B cell (primary cell): ENCODE results near the gene SLC15A4. TPM values are rescaled to one million over a fixed set of nuclear protein-coding genes. Genes with fewer than 3 reads are reported as not detected.

ENCODE experiments used
- ATAC-seq: fragments of 200-7000 bp; cut with Tn5 transposase; one replicate; pipeline ENCODE4 v1.10.0; 2021; ENCODE audit warnings: low read depth, mild to moderate bottlenecking, moderate number of reproducible peaks, moderate library complexity
- CTCF ChIA-PET: fragments of 350-600 bp; sonication (Branson Sonifier 250); formaldehyde crosslinking; loops from one replicate; lab custom pipeline; 2021; ENCODE audit warnings: antibody characterized with exemption, inconsistent platforms; lab: Charles Lee
- POLR2A ChIA-PET: fragments of 350-600 bp; sonication (Branson Sonifier 250); formaldehyde crosslinking; loops from one replicate; lab custom pipeline; 2021; ENCODE audit warnings: antibody characterized with exemption; lab: Charles Lee
- DNase-seq: peaks from one replicate; pipeline ENCODE4 v3.0.0; 2013
- H2AFZ ChIP-seq: 2 replicates; pipeline ENCODE4 v1.6.1; 2012; ENCODE audit warnings: mild to moderate bottlenecking, low read depth, low read length; ENCODE audit not compliant: insufficient read depth, poor library complexity, severe bottlenecking
- H3K27ac ChIP-seq, 2 donors: 1 replicate in 1 of 2; 2 replicates in 1 of 2; pipeline ENCODE4 v1.5.1; 2012 to 2013; ENCODE audit warnings: low read length in 2 of 2, mild to moderate bottlenecking in 2 of 2, moderate library complexity in 1 of 2
- H3K27me3 ChIP-seq, 4 experiments: fragments of 200-600 bp in 1 of 4; sonication (generic) in 1 of 4; replicated peaks in 1 of 4; 1 replicate in 2 of 4; 2 replicates in 2 of 4; pipeline versions ENCODE4 v1.6.1 to v1.7.0; 2013 to 2016; ENCODE audit warnings: low read length in 3 of 4, mild to moderate bottlenecking in 2 of 4, mixed read lengths in 1 of 4, moderate library complexity in 1 of 4; ENCODE audit not compliant: insufficient read depth in 4 of 4, control insufficient read depth in 3 of 4; ENCODE audit errors: control extremely low read depth in 1 of 4
- H3K36me3 ChIP-seq, 2 experiments: replicated peaks in 1 of 2; 1 replicate in 1 of 2; 2 replicates in 1 of 2; pipeline versions ENCODE4 v1.6.1 to v1.7.1; 2013; ENCODE audit warnings: low read length in 1 of 2; ENCODE audit not compliant: insufficient read depth in 2 of 2, control insufficient read depth in 1 of 2; ENCODE audit errors: control extremely low read depth in 1 of 2, extremely low read depth in 1 of 2
- H3K4me1 ChIP-seq, 2 donors: fragments of 200-600 bp in 1 of 2; sonication (generic) in 1 of 2; 1 replicate in 1 of 2; 2 replicates in 1 of 2; pipeline versions ENCODE4 v1.5.1 to v1.6.1; 2013 to 2017; ENCODE audit warnings: low read length in 2 of 2; ENCODE audit not compliant: control insufficient read depth in 2 of 2, insufficient read depth in 2 of 2
- H3K4me2 ChIP-seq: replicated peaks from 2 replicates; pipeline ENCODE3; 2012; ENCODE audit warnings: mild to moderate bottlenecking, low read depth, low read length; ENCODE audit not compliant: poor library complexity, severe bottlenecking
- H3K4me3 ChIP-seq, 5 experiments: fragments of 200-600 bp in 1 of 5; sonication (generic) in 1 of 5; 1 replicate in 3 of 5; 2 replicates in 2 of 5; pipeline versions ENCODE4 v1.5.1 to v1.7.0; 2011 to 2016; ENCODE audit warnings: low read length in 4 of 5, mild to moderate bottlenecking in 4 of 5, low read depth in 2 of 5, control low read depth in 1 of 5, moderate library complexity in 1 of 5; ENCODE audit not compliant: insufficient read depth in 1 of 5; ENCODE audit errors: control extremely low read depth in 1 of 5, extremely low read depth in 1 of 5
- H3K79me2 ChIP-seq: fragments of 200-600 bp; sonication (generic); one replicate; pipeline ENCODE4 v1.6.0; 2016; ENCODE audit warnings: low read length; ENCODE audit not compliant: control insufficient read depth, insufficient read depth
- H3K9ac ChIP-seq: fragments of 200-600 bp; sonication (generic); 2 replicates; pipeline ENCODE4 v1.6.1; 2017; ENCODE audit warnings: mild to moderate bottlenecking, low read length, moderate library complexity
- H3K9me3 ChIP-seq, 3 donors: one replicate each; pipeline versions ENCODE4 v1.6.1 to v1.7.1; 2013; ENCODE audit warnings: low read length in 2 of 3; ENCODE audit not compliant: control insufficient read depth in 2 of 3, insufficient read depth in 1 of 3; ENCODE audit errors: control extremely low read depth in 1 of 3
- H4K20me1 ChIP-seq: 2 replicates; pipeline ENCODE4 v1.6.0; 2012; ENCODE audit warnings: mild to moderate bottlenecking, low read length; ENCODE audit not compliant: insufficient read depth, control insufficient read depth, poor library complexity, severe bottlenecking
- H3K27ac Mint-ChIP-seq: one replicate; pipeline ENCODE4 v1.8.0; 2021; ENCODE audit warnings: mixed read lengths
- H3K27me3 Mint-ChIP-seq: one replicate; pipeline ENCODE4 v1.8.0; 2021; ENCODE audit warnings: mixed read lengths
- H3K4me1 Mint-ChIP-seq: one replicate; pipeline ENCODE4 v1.8.0; 2021; ENCODE audit warnings: mixed read lengths
- H3K4me3 Mint-ChIP-seq: one replicate; pipeline ENCODE4 v1.8.0; 2021; ENCODE audit warnings: mixed read lengths
- H3K9me3 Mint-ChIP-seq: one replicate; pipeline ENCODE4 v1.8.0; 2022; ENCODE audit warnings: mixed read lengths; ENCODE audit not compliant: insufficient read depth
- EZH2 ChIP-seq: IDR thresholded peaks from 2 replicates; pipeline ENCODE4 v1.6.1; 2012; ENCODE audit warnings: borderline replicate concordance, low read depth, mild to moderate bottlenecking, moderate library complexity, low read length; ENCODE audit not compliant: insufficient read depth, poor library complexity, severe bottlenecking
- WGBS: methylation state at CpG from one replicate; pipeline ENCODE4 v1.1.5; 2013; ENCODE audit warnings: missing lambda C conversion rate; ENCODE audit not compliant: insufficient coverage; 5-methylcytosine and 5-hydroxymethylcytosine counted together
- intact Hi-C: fragments of 100-400 bp; cut with micrococcal nuclease; formaldehyde crosslinking; loops from one replicate; pipeline ENCODE4 v1.10.0; 2022
- polyA plus RNA-seq: library from polyadenylated mRNA; depleted of rRNA; stranded (reverse); fragments of >200 nt; gene quantifications from 2 replicates; pipeline ENCODE4 v1.2.3, GENCODE V29; 2012
- total RNA-seq, 2 donors: library from RNA; stranded (reverse); fragments of 120-200 nt in 1 of 2; gene quantifications; 1 replicate in 1 of 2; 2 replicates in 1 of 2; pipeline versions ENCODE4 v1.2.3 to v1.2.4, GENCODE V29; 2013 to 2022
- TF ChIP-seq, protein P1 (sequence below): fragments of 200-600 bp; IDR thresholded peaks from one replicate; pipeline ENCODE4 v1.8.0; 2022; ENCODE audit warnings: antibody characterized with exemption, mild to moderate bottlenecking

SLC15A4 gene
- total and polyA plus RNA-seq, 2 donors (not counting 1 experiment from before 2014, with no cell fraction given) = 48.9 to 67.2 TPM

DNA sequence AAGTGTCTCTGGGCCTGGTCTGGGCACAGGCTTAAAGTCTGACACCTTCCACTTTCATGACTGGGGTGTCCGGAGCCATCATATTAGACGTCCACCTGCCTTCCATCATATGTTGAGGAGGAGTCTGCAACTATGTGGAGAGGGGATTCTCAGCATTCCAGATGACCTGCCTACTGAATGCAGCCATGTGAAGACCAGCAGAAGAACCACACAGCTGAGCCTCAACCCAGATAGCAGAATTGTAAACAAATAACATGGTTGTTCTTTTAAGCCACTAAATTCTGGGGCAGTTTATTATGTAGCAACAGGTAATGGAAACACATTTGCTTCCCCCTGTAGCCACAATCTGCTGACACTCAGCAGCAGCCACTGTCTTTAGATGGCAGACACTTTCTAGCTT, 4.0 kb upstream of the SLC15A4 start:
- Histone ChIP-seq H2AFZ (no peak overlapping the region), H3K4me2 (no peak overlapping the region), H3K9ac (no peak overlapping the region), H3K79me2 (peaks cover 13% of the 10 kb centered on the region), H3K9me3 (peaks cover 0 to 6% (median 0%) of the 10 kb centered on the region in 3 donors), H3K36me3 (no peaks in the 10 kb centered on the region), H3K4me1 (peaks cover 31 to 48% of the 10 kb centered on the region in 2 donors), H3K27ac (no peak overlapping the region), H3K27me3 (no peaks in the 10 kb centered on the region), H3K4me3 (no peak overlapping the region), H4K20me1 (peaks cover 7% of the 10 kb centered on the region)
- Mint-ChIP-seq H3K4me3 (no peak overlapping the region), H3K9me3 (no peaks in the 10 kb centered on the region), H3K27me3 (no peaks in the 10 kb centered on the region), H3K4me1 (peaks cover 33% of the 10 kb centered on the region), H3K27ac (peak overlapping the region; percentile 67)
- ATAC-seq = no peak
- no CpG with 5 or more reads among the region's 2 CpGs for WGBS
- intact Hi-C loops = loop anchor here (10.0 kb wide), 1 partner anchor 87 kb away; no protein-coding TSS in a partner anchor
- POLR2A ChIA-PET = interaction anchor here (0.7 kb wide), 1 partner anchor 16 kb away, joined by 8 read pairs; no protein-coding TSS in a partner anchor
- no peak for TF ChIP-seq EZH2
- TF ChIP-seq, protein P1, sequence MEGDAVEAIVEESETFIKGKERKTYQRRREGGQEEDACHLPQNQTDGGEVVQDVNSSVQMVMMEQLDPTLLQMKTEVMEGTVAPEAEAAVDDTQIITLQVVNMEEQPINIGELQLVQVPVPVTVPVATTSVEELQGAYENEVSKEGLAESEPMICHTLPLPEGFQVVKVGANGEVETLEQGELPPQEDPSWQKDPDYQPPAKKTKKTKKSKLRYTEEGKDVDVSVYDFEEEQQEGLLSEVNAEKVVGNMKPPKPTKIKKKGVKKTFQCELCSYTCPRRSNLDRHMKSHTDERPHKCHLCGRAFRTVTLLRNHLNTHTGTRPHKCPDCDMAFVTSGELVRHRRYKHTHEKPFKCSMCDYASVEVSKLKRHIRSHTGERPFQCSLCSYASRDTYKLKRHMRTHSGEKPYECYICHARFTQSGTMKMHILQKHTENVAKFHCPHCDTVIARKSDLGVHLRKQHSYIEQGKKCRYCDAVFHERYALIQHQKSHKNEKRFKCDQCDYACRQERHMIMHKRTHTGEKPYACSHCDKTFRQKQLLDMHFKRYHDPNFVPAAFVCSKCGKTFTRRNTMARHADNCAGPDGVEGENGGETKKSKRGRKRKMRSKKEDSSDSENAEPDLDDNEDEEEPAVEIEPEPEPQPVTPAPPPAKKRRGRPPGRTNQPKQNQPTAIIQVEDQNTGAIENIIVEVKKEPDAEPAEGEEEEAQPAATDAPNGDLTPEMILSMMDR = no peak
- no peak for DNase-seq
- CTCF ChIA-PET = interaction anchor here (1.2 kb wide), 1 partner anchor 29 kb away, joined by 3 read pairs; no protein-coding TSS in a partner anchor

DNA sequence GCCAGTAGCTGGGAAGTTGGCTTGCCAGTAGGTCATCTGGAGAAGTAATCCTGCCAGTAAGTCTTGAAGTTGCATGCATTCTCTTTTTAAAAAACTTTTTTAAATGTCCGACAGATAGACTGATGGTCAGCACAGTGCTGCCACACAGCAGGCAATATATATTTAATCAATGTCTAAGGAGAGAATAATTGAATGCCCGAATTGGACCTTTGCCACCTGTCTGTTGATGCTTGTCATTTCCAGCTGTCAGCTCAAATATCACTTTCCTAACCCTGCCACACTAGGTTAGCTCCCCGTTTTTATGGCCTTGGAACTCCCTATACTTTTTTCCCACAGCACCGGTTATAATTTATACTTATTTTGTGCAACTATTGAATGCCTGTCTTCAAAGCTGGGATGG, 2.1 kb upstream of the SLC15A4 start:
- peaks cover 0 to 6% (median 0%) of the 10 kb centered on the region in 3 donors for H3K9me3 ChIP-seq
- no peak overlapping the region for H3K4me3 ChIP-seq
- no peak overlapping the region for H2AFZ ChIP-seq
- Mint-ChIP-seq H3K4me3 (no peak overlapping the region), H3K27me3 (no peaks in the 10 kb centered on the region), H3K9me3 (no peaks in the 10 kb centered on the region), H3K27ac (no peak overlapping the region), H3K4me1 (peaks cover 46% of the 10 kb centered on the region)
- no peak overlapping the region for H3K9ac ChIP-seq
- POLR2A ChIA-PET = no interaction called here
- H3K27ac ChIP-seq = no peak overlapping the region
- H3K27me3 ChIP-seq = no peaks in the 10 kb centered on the region
- H3K36me3 ChIP-seq = peaks cover 0 to 3% of the 10 kb centered on the region in 2 experiments
- no peak overlapping the region for H3K4me2 ChIP-seq
- peaks cover 32% of the 10 kb centered on the region for H3K79me2 ChIP-seq
- H4K20me1 ChIP-seq = peaks cover 23% of the 10 kb centered on the region
- intact Hi-C loops = loop anchor here (10.0 kb wide), 1 partner anchor 89 kb away; no protein-coding TSS in a partner anchor
- ATAC-seq (no peak), DNase-seq (no peak)
- H3K4me1 ChIP-seq = peaks cover 44 to 59% of the 10 kb centered on the region in 2 donors
- WGBS = 100% methylated on average over 2 of the region's 4 CpGs
- CTCF ChIA-PET = no interaction called here
- TF ChIP-seq, protein P1 = no peak
- no peak for TF ChIP-seq EZH2
